D721Med (cell line): Measurements from ENCODE around the gene ARHGEF16.

Source experiments
- DNase-seq: peaks from one replicate; pipeline ENCODE4 v3.0.0; 2011; ENCODE audit warnings: low spot score; ENCODE audit not compliant: insufficient read length
- FAIRE-seq: peaks from 2 replicates; lab custom pipeline; 2011; peaks lifted over from hg19 to GRCh38; lab: Jason Lieb, UNC
- TF ChIP-seq, protein P1 (sequence below): IDR thresholded peaks from 2 replicates; pipeline ENCODE4 v1.5.1; 2012; ENCODE audit warnings: mild to moderate bottlenecking, control low read depth; ENCODE audit not compliant: insufficient read depth; ENCODE audit errors: missing control alignments

ARHGEF16 gene

DNA sequence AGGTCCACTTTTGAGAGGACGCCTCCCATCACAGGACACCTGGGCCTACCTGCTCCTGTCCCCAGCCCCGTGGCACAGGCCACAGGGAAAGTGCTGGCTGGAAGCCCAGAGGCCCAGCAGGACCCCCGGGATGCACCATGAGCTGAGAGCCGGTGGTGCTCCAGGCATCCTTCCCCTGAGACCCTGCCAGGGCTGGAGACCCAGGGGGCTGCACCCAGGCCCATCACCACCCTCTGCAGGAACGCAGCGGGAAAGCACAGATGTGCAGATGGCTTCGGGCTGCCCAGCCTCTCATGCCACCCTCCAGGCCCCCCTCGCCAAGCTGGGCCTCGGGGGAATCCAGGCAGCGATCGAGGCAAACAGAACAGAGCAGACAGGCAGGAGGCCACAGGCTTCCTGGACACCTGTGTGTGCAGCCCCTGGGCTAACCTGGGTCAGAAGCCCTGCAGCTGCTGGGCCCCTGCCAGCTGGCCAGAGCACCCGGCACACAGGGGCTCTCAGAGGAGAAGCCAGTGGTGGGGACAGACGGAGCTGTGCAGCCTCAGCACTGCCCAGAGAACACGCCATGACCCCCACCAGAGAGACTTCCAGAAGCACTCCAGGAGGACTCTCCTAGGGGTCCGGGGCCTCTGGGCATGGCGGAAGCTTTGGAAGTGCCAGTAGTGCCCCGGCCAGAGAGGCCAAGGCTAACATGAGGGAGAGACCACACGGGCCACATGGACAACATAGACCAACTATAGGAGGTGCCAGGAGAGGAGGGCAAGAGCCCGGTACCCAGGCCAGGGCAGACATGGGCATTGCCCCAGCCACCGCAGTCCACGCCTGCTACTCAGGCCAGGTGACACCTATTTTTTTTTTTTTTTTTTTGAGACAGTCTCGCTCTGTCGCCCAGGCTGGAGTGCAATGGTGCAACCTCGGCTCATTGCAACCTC is 71.4 kb downstream of the ARHGEF16 start:
- FAIRE-seq (no peak), DNase-seq (no peak)
- TF ChIP-seq, protein P1, sequence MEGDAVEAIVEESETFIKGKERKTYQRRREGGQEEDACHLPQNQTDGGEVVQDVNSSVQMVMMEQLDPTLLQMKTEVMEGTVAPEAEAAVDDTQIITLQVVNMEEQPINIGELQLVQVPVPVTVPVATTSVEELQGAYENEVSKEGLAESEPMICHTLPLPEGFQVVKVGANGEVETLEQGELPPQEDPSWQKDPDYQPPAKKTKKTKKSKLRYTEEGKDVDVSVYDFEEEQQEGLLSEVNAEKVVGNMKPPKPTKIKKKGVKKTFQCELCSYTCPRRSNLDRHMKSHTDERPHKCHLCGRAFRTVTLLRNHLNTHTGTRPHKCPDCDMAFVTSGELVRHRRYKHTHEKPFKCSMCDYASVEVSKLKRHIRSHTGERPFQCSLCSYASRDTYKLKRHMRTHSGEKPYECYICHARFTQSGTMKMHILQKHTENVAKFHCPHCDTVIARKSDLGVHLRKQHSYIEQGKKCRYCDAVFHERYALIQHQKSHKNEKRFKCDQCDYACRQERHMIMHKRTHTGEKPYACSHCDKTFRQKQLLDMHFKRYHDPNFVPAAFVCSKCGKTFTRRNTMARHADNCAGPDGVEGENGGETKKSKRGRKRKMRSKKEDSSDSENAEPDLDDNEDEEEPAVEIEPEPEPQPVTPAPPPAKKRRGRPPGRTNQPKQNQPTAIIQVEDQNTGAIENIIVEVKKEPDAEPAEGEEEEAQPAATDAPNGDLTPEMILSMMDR = no peak

DNA sequence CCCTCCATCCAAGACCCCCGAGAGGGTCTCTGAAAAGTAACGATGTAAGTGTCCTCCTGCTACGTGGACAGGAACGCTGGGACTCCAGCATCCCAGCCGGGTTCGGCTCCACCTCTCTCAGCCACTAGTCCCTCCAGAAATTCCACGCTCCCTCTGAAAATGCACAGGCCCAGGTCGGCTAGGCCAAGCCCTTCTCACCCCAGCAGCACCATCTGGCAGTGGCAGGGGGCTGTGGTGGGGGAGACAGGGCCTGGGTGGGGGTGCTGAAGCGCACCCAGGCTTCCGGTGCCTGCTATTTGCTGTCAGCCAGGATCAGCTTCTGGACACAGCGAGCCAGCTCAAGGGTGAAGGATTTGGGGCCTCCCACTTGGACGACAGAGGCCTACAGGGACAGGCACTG is 73.3 kb downstream of the ARHGEF16 start:
- no peak for FAIRE-seq
- DNase-seq = no peak
- TF ChIP-seq, protein P1 = no peak

DNA sequence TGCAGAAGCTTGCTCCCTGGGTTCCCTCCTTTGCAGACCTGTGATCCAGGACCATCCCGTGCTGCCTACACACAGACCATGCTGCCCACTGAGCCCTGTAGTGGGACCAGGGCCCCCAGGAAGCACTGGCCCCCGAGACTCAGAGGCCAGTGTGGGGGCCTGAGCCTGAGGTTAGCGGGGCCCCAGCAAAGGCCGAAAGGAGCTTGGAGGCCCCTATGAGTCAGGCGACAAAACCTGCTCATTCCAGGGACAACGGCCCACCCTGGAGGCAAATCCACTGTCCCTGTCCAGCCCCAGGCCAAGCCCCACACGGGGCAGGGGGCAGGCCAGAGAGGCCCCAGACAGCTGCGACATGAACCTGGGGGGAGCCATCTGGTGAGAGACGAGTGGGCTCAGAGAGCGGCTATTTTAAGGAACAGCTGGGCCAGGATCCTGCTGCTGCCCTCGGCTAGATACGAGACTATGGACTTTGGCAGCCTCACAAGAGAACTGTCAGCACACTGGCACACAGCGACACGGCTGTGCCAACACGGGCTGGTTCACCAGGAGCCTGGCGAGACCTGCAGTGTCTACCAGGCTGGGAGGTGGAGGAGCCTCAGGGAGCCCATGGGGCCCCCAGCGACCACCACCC is 74.7 kb downstream of the ARHGEF16 start:
- no peak for FAIRE-seq
- TF ChIP-seq, protein P1 = no peak
- no peak for DNase-seq

DNA sequence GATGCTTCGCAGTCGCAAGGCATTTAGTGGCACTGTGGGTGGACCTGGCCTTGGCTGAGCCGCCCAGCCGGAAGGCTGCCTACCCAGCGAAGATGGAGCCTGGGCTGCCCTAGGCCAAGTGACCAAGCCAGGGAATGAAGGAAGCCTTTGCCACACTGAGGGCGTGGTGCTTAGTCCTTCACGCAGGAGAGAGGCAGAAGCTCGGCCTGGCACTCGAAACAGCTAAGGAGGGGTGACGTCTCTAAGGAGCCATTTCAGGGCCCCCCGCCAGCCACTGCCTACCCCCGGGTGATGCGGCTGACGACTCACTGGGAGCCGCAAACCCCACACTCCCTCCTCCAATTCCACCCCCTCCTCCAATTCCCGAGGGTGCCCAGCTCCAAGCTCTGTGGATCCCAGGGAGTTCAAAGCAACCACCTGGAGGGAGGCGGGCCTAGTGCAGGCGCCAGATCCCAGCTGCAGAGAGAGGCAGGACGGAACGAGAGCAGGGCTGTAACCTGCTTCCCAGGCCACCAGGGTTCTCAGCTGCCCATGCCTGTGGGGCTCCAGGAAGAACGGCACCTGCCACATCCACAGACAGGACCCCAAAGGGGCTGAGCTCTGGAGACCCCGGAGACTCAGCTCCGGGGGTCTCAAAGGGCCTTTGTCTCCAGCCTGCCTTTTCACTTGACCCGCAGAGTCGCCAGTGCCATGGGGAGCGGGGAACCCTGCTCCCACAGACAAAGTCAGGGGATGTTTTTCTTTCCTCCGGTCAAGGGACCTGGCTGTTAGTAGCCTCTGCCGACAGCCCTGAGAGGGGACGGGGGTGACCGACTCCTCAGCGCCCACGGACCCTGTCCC is 75.8 kb downstream of the ARHGEF16 start:
- no peak for DNase-seq
- FAIRE-seq = no peak
- TF ChIP-seq, protein P1 = no peak
